K562 (cell line): ENCODE data around the gene C16orf89. TPM values are rescaled to one million over a fixed set of nuclear protein-coding genes. Genes with fewer than 3 reads are reported as not detected.

ENCODE experiments used
- ATAC-seq: fragments of 200-7000 bp; cut with Tn5 transposase; 3 replicates; pipeline ENCODE4 v1.9.1; 2020; ENCODE audit warnings: moderate library complexity
- BruUV-seq: library from RNA; stranded (reverse); fragments of 400-500 nt; replicated peaks from 2 replicates; lab custom pipeline; 2021; lab: Mats Ljungman, UMichigan
- CTCF ChIA-PET: fragments of 300-600 bp; formaldehyde crosslinking; extraction: SDS; loops from one replicate; lab custom pipeline; 2021; ENCODE audit warnings: low intra/inter-chr PET ratio; lab: Yijun Ruan, JAX
- POLR2A ChIA-PET: fragments of 300-600, 350-650 bp; sonication (Branson Sonifier 250); formaldehyde crosslinking; extraction: SDS; loops from one replicate; lab custom pipeline; 2021; ENCODE audit warnings: antibody characterized with exemption, inconsistent platforms; lab: Yijun Ruan, JAX
- DNase-seq, 4 experiments: peaks; one replicate each; pipeline versions ENCODE4 v3.0.0 to v3.0.0-alpha.2; 2011 to 2018; ENCODE audit warnings: low spot score in 3 of 4, mixed read lengths in 3 of 4; ENCODE audit errors: extremely low read depth in 1 of 4
- FAIRE-seq: peaks from 2 replicates; lab custom pipeline; 2011; peaks lifted over from hg19 to GRCh38; lab: Jason Lieb, UNC
- H2AFZ ChIP-seq: 2 replicates; pipeline ENCODE4 v1.6.0; 2011; ENCODE audit warnings: low read depth, low read length, control low read depth, inconsistent platforms
- H3K27ac ChIP-seq: fragments of 200-600 bp; 3 replicates; pipeline ENCODE4 v1.8.0; 2011; ENCODE audit warnings: low read depth, mild to moderate bottlenecking, control low read depth, inconsistent platforms, low read length, moderate library complexity, mixed read lengths; ENCODE audit errors: extremely low read depth
- H3K27me3 ChIP-seq, 2 experiments: fragments of 300-600 bp in 1 of 2; 2 replicates in 1 of 2; 3 replicates in 1 of 2; pipeline versions ENCODE4 v1.6.0 to v1.8.0; 2011; ENCODE audit warnings: inconsistent platforms in 2 of 2, low read length in 2 of 2, mild to moderate bottlenecking in 1 of 2, mixed read lengths in 1 of 2, moderate library complexity in 1 of 2; ENCODE audit not compliant: control insufficient read depth in 2 of 2, insufficient read depth in 2 of 2
- H3K36me3 ChIP-seq: fragments of 300-600 bp; 3 replicates; pipeline ENCODE4 v1.8.0; 2011; ENCODE audit warnings: mild to moderate bottlenecking, low read length, inconsistent platforms; ENCODE audit not compliant: control insufficient read depth, insufficient read depth
- H3K4me1 ChIP-seq, 2 experiments: fragments of 200-600 bp in 1 of 2; replicated peaks in 1 of 2; 2 replicates in 1 of 2; 3 replicates in 1 of 2; pipeline versions ENCODE4 v1.5.1 to v1.8.0; 2011; ENCODE audit warnings: inconsistent platforms in 2 of 2, low read length in 2 of 2, mild to moderate bottlenecking in 1 of 2, mixed read lengths in 1 of 2, moderate library complexity in 1 of 2; ENCODE audit not compliant: control insufficient read depth in 2 of 2, insufficient read depth in 2 of 2
- H3K4me2 ChIP-seq: 2 replicates; pipeline ENCODE4 v1.6.1; 2011; ENCODE audit warnings: low read length, control low read depth, inconsistent platforms, mixed read lengths; ENCODE audit not compliant: insufficient read depth
- H3K4me3 ChIP-seq: fragments of 200-600 bp; sonication (generic), shearing (Covaris generic); 2 replicates; pipeline ENCODE4 v1.5.1; 2016; ENCODE audit warnings: control low read depth, inconsistent platforms
- H3K79me2 ChIP-seq: fragments of 200-600 bp; 3 replicates; pipeline ENCODE4 v1.8.0; 2011; ENCODE audit warnings: low read length, inconsistent platforms; ENCODE audit not compliant: control insufficient read depth, insufficient read depth
- H3K9ac ChIP-seq, 2 experiments: 2 replicates each; pipeline versions ENCODE4 v1.6.0 to v1.6.1; 2011; ENCODE audit warnings: low read depth in 2 of 2, low read length in 2 of 2, control low read depth in 1 of 2, inconsistent platforms in 1 of 2, mild to moderate bottlenecking in 1 of 2, mixed read lengths in 1 of 2; ENCODE audit not compliant: insufficient read depth in 1 of 2
- H3K9me1 ChIP-seq: one replicate; pipeline ENCODE4 v1.6.0; 2011; ENCODE audit warnings: inconsistent platforms, mild to moderate bottlenecking, low read length, moderate library complexity; ENCODE audit not compliant: control insufficient read depth, insufficient read depth
- H3K9me3 ChIP-seq: replicated peaks from 2 replicates; pipeline ENCODE4 v1.5.1; 2011; ENCODE audit warnings: low read depth, low read length, inconsistent platforms; ENCODE audit not compliant: control insufficient read depth, insufficient read depth
- H4K20me1 ChIP-seq: replicated peaks from 2 replicates; pipeline ENCODE4 v1.6.1; 2011; ENCODE audit warnings: low read length, inconsistent platforms, mixed read lengths; ENCODE audit not compliant: control insufficient read depth, insufficient read depth
- NFXL1 ChIP-seq: fragments of 450-650 bp; formaldehyde crosslinking; IDR thresholded peaks from 2 replicates; pipeline ENCODE4 v1.4.0; 2021; ENCODE audit warnings: mild to moderate bottlenecking
- PPARD ChIP-seq: fragments of 250-450 bp; sonication (Bioruptor Pico); IDR thresholded peaks from 2 replicates; pipeline ENCODE4 v1.8.0; 2022; ENCODE audit warnings: inconsistent platforms, mild to moderate bottlenecking, moderate library complexity
- SAFB2 ChIP-seq: fragments of 200-400 bp; formaldehyde crosslinking; IDR thresholded peaks from 2 replicates; pipeline ENCODE4 v1.6.1; 2018; ENCODE audit warnings: borderline replicate concordance, low read length, low read depth, moderate library complexity; ENCODE audit not compliant: severe bottlenecking
- ZNF584 ChIP-seq: fragments of 200-800 bp; sonication (Bioruptor generic); IDR thresholded peaks from 2 replicates; pipeline ENCODE4 v1.6.1; 2016; ENCODE audit warnings: low read depth, mild to moderate bottlenecking, missing genetic modification characterization, missing compliant biosample characterization
- ZNF740 ChIP-seq, 3 experiments: fragments of 200-800 bp in 1 of 3; sonication (Bioruptor generic) in 1 of 3; sonication (generic) in 1 of 3; formaldehyde crosslinking in 1 of 3; IDR thresholded peaks; 2 replicates each; pipeline versions ENCODE4 v1.6.1 to v1.8.0; 2016 to 2022; ENCODE audit warnings: mild to moderate bottlenecking in 2 of 3, missing compliant biosample characterization in 2 of 3, missing genetic modification characterization in 2 of 3, missing genetic modification reagents in 1 of 3
- WGBS: fragments of 100-300 bp; shearing (Covaris generic); methylation state at CpG from one replicate; pipeline ENCODE4 v1.1.6; 2016; ENCODE audit warnings: low coverage, mixed read lengths; ENCODE audit not compliant: insufficient coverage; ENCODE audit errors: missing lambda C conversion rate; 5-methylcytosine and 5-hydroxymethylcytosine counted together
- in situ Hi-C: fragments of 300-500 bp; cut with MboI; formaldehyde crosslinking; loops from 4 replicates; pipeline ENCODE4 v1.15.0; 2018; ENCODE audit warnings: inconsistent platforms, mixed read lengths
- intact Hi-C: fragments of 100-400 bp; cut with micrococcal nuclease; formaldehyde crosslinking; loops from 2 replicates; pipeline ENCODE4 v1.14.2; 2022
- polyA plus RNA-seq, 8 experiments: library from polyadenylated mRNA; depleted of rRNA in 4 of 8; stranded (reverse) in 5 of 8; unstranded in 3 of 8; fragments of >200 nt; fragmentation: Nextera tagmentation in 2 of 8; fragmentation: Illumina TruSeq in 1 of 8; extraction: Ambion mirVana in 2 of 8; extraction: Trizol in 1 of 8; gene quantifications; 2 replicates each; pipeline versions ENCODE4 v1.2.1 to v1.2.3, GENCODE V29; 2011 to 2014; ENCODE audit warnings: inconsistent platforms in 1 of 8, missing spikeins in 1 of 8
- total RNA-seq, 7 experiments: library from RNA; depleted of rRNA in 6 of 7; stranded (reverse); fragments of >200 nt in 6 of 7; fragmentation: Illumina TruSeq in 2 of 7; extraction: Trizol in 2 of 7; gene quantifications; 2 replicates each; pipeline versions ENCODE4 v1.2.1 to v1.2.3, GENCODE V29; 2011 to 2021; ENCODE audit warnings: low replicate concordance in 1 of 7

Gene C16orf89
- total and polyA plus RNA-seq, 9 of the 15 experiments (the other 6 are each of a cell fraction or from before 2014, with no cell fraction given): not detected

DNA sequence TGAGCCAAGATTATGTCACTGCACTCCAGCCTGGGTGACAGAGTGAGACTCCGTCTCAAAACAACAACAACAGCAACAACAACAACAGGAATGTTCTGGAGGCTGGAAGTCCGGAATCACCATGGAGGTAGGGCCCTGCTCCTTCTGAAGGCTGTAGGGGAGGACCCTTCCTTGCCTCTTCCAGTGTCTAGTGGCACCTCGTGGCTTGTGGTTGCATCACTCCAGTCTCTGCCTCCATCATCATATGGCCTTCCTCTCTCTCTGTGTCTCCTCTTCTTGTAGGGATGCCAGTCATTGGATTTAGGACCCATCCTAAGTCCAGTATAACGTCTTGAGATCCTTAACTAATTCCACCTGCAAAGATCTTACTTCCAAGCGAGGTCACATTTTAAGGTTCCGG, 46.0 kb downstream of the C16orf89 start (continued):
- no peak for TF ChIP-seq ZNF740 (CRISPR knock-in tag; IDR thresholded peaks at IDR 0.05)
- TF ChIP-seq ZNF740 (tag; IDR thresholded peaks at IDR 0.05): no peak

DNA sequence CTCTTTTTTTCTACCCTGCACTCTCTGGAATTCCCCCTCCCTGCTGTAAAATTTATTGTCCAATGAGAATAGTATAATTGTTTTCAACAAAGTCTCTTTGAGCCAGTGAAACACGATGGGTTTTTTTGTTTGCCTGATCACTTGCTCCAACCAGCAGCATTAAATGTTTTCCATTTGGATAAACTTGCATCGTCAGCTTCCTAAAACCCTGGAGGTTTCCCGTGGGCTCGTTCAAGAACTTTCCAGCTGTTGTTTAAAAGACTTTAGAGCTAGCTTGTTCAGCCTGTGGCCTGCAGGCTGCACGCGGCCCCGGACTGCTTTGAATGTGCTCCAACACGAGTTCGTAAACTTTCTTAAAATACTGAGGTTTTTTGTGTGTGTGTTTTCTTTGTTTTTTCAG, 47.0 kb downstream of the C16orf89 start:
- H3K79me2 ChIP-seq: no peaks in the 10 kb centered on the region
- no peak for TF ChIP-seq ZNF584 (CRISPR knock-in tag)
- no peak for TF ChIP-seq SAFB2
- no peak for TF ChIP-seq NFXL1 (CRISPR knock-in tag)
- no peak for TF ChIP-seq PPARD (CRISPR knock-in tag)
- TF ChIP-seq, all 486 proteins: peak for 0
- Histone ChIP-seq H3K27ac (no peak overlapping the region), H3K27me3 (peaks cover 13 to 68% of the 10 kb centered on the region in 2 experiments; a peak in 4 of 5 replicates), H4K20me1 (no peaks in the 10 kb centered on the region; the same call in 1 of the 2 replicates), H3K4me1 (peaks cover 0 to 5% of the 10 kb centered on the region in 2 experiments; a peak in 1 of 5 replicates), H3K9me1 (no peaks in the 10 kb centered on the region), H3K4me3 (no peak overlapping the region), H3K4me2 (no peak overlapping the region), H3K9me3 (no peaks in the 10 kb centered on the region), H2AFZ (no peak overlapping the region), H3K36me3 (no peaks in the 10 kb centered on the region), H3K9ac (no peak overlapping the region)
- no peak for ATAC-seq
- 2% methylated on average over 9 of the region's 9 CpGs for WGBS
- in situ Hi-C loops (no loop called here), intact Hi-C loops (no loop called here)
- POLR2A ChIA-PET: interaction anchor here (0.6 kb wide), 1 partner anchor 909 kb away, joined by 5 read pairs; no protein-coding TSS in a partner anchor
- DNase-seq: no peak
- BruUV-seq: no TSS peak
- CTCF ChIA-PET: no interaction called here
- FAIRE-seq: no peak
